Occipital lobe (tissue), 2 donors: Measurements from ENCODE around the gene ADCY1. TPM values are rescaled to one million over a fixed set of nuclear protein-coding genes. Genes with fewer than 3 reads are reported as not detected.
"Not testable (repeated sequence)": the region's sequence is repeated elsewhere in the genome, so short reads cannot be mapped to it uniquely, and the experiment has no call there.

Experiments used
- DNase-seq: peaks from one replicate; lab custom pipeline; 2025; lab: John Stamatoyannopoulos, UW
- total RNA-seq: library from RNA; depleted of rRNA; stranded (reverse); fragments of >200 nt; gene quantifications from one replicate; pipeline ENCODE4 v1.2.3, GENCODE V29; 2014

ADCY1 gene
- 226 TPM for total RNA-seq

- DNase-seq: no peak
These were observed at the start of gene ADCY1 for GRCh38 chr7:45573661-45574415. Gene ADCY1 (plus strand): TSS chr7:45574368. CDS start chr7:45574544, 176 bp downstream.

GRCh38 chr7:45524445-45524844 lies 49.7 kb upstream of the ADCY1 start:
- DNase-seq: no peak

GRCh38 chr7:45525057-45525456 lies 49.1 kb upstream of the ADCY1 start:
- no peak for DNase-seq

GRCh38 chr7:45543473-45543872 lies 30.7 kb upstream of the ADCY1 start:
- no peak for DNase-seq

- not testable (repeated sequence) for DNase-seq
These were observed 29.0 kb upstream of the ADCY1 start for GRCh38 chr7:45545105-45545710.

GRCh38 chr7:45548917-45549316 lies 25.3 kb upstream of the ADCY1 start:
- not testable (repeated sequence) for DNase-seq

- no peak for DNase-seq
These were observed 10.8 kb upstream of the ADCY1 start for GRCh38 chr7:45563401-45563800.

GRCh38 chr7:45563941-45564461 lies 10.2 kb upstream of the ADCY1 start:
- DNase-seq: no peak

GRCh38 chr7:45564485-45564884 lies 9.7 kb upstream of the ADCY1 start:
- no peak for DNase-seq

GRCh38 chr7:45564886-45565455 lies 9.2 kb upstream of the ADCY1 start:
- DNase-seq: no peak

- no peak for DNase-seq
These were observed 7.8 kb upstream of the ADCY1 start for GRCh38 chr7:45566386-45566785.

- DNase-seq: no peak
These were observed 7.2 kb upstream of the ADCY1 start for GRCh38 chr7:45566961-45567360.

- DNase-seq: no peak
These were observed 6.5 kb upstream of the ADCY1 start for GRCh38 chr7:45567713-45568112.

- DNase-seq: no peak
These were observed 5.5 kb upstream of the ADCY1 start for GRCh38 chr7:45568536-45569289.

GRCh38 chr7:45569290-45569685 lies 4.9 kb upstream of the ADCY1 start:
- DNase-seq: no peak

- no peak for DNase-seq
These were observed 3.4 kb upstream of the ADCY1 start for GRCh38 chr7:45570797-45571196.

GRCh38 chr7:45573204-45573603 lies 964 bp upstream of the ADCY1 start:
- DNase-seq: no peak

- DNase-seq: no peak
These were observed 174 bp downstream of the ADCY1 start for GRCh38 chr7:45574416-45574668.

- DNase-seq: no peak
These were observed 717 bp downstream of the ADCY1 start for GRCh38 chr7:45574669-45575500.

- DNase-seq: no peak
These were observed 1.5 kb downstream of the ADCY1 start for GRCh38 chr7:45575501-45576248.
